HuH-7.5 (cell line): ENCODE results near the gene ALOXE3.
A peak's percentile ranks its signal among the peaks of the same experiment; 100 is the strongest.
"Not testable (repeated sequence)": the region's sequence is repeated elsewhere in the genome, so short reads cannot be mapped to it uniquely, and the experiment has no call there.

Experiments
- DNase-seq: peaks from one replicate; pipeline ENCODE4 v3.0.0; 2011; ENCODE audit warnings: low spot score

The ALOXE3 gene

DNA sequence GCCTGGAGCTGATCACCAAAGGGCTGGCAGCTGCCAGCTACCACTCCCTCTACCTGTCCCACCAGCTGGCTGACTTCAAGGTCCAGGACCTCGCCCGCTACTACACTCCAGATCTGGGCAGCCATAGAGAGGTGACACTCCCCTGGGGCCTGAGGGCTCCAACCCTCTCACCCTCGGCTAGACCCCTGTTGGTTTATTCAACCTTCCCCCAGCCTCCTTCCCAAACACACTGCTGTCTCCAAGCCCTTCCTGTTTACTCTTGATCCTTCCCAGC is 48.8 kb downstream of the ALOXE3 start:
- no peak for DNase-seq

DNA sequence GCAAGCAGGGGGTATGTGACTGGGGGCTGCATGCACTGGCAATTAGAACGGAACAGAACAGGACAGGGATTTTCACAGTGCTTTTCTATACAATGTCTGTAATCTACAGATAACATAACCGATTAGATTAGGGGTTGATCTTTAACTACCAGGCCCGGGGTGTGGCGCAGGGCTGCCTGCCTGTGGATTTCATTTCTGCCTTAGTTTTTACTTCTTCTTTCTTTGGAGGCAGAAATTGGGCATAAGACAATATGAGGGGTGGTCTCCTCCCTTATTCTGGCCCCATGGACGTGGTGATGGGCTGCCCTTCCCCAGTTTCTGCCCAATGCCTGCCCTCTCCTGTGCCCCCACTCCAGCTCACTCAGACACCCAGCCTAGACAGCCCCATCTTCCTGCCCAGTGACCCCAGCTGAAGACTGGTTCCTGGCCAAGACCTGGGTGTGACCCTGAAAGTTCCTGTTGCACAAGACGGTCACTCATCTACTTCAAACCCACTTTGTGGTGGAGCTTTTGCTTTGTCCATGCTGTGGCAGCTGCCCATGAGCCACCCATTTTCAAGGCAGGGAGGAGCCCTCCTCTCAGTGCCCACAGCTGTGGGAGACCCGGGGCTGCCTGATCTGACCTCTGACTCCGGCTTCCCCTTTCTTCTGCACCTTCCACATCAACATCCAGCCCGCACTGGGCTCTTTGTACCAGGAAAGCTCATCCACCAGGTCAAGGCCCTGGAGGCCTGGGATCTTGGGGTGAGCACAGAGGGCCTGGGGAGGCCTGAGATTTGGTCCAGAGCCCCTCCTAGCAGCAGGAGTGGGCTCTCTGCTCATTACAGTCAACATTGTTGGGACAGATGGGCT is 49.4 kb downstream of the ALOXE3 start:
- DNase-seq: no peak

DNA sequence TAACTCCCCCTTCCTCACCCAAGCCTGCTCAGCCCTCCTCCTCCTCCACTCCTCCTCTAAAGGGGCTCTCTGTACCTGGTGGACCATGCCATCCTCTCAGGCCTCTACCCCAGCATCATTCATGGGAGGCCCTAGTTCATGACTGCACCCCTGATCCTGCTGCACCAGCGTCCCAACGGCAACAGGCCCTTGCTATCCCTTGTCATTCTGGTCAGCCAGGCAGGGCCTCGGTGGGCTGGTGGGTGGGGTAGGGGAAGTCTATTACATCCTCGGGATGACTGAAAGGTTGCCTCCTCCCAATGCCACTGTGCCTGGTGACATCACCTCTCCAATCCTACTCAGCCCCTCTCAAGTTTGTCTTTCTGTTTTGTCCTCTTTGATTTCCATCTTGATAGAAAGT is 50.5 kb downstream of the ALOXE3 start:
- DNase-seq: no peak

DNA sequence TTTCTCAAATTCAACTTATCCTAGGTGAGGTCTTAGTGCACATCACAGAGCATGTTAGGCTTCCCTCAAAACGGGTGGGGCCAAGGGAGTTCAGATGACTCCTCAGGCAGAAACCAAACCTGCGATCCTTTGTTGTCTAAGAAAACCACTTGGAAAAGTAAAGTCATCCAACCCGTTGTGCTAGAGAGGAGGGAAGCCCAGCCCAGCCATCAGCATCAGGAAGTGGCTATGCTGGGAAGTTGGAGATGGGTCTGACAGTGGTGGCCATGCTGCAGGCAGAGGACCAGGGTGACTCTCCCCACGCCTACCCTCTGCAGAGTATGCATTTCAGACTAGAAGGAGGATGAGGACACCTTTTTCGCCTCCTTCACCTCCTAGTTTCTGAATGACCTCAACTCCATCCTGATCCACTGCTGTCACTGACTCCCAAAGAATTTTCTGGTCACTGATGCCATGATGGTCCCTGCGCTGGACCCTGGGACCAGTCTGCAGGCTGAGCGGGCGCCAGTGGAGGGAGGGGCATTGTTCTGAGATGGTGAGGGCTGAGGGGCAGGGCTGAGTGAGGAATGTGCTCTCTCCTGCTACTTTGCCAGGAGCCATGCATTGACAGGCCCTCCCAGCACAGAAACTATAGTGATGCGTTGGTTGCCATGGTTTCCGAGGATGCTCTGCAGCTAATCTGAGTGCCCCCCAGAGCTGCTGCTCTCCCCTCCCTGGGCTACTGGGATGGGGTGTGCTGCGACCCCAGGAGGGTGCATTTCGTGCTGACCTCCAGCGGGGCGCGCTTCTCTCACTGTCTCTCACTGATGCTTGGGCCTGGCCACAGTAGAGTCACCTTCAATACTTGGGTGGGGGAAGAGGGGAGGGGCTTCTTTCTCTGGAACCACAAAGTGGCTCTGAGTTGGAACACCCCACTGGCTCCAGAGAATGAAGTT is 51.2 kb downstream of the ALOXE3 start:
- no peak for DNase-seq

DNA sequence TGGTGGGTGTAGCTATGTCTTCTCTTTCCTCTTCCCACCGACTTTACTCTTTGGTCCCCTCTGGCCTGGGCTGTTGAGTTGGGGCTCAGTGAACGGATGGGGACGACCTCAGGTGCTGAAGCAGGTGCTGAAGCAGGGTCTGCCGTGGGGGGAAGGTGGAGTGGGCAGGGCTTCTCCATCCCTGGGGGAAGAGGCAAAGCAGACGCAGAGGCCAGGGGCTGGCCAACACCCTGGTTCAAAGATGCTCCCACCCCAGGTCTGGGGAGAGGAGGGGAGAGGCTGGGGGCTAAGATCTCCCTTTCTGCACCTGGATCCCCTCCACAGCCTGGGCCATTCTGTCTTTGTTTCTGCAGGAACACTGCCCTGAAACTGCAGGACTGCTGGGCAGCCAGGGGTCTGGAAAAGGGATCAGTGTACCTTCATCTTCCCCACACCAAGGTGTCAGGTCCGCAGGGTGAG is 53.7 kb downstream of the ALOXE3 start:
- no peak for DNase-seq

DNA sequence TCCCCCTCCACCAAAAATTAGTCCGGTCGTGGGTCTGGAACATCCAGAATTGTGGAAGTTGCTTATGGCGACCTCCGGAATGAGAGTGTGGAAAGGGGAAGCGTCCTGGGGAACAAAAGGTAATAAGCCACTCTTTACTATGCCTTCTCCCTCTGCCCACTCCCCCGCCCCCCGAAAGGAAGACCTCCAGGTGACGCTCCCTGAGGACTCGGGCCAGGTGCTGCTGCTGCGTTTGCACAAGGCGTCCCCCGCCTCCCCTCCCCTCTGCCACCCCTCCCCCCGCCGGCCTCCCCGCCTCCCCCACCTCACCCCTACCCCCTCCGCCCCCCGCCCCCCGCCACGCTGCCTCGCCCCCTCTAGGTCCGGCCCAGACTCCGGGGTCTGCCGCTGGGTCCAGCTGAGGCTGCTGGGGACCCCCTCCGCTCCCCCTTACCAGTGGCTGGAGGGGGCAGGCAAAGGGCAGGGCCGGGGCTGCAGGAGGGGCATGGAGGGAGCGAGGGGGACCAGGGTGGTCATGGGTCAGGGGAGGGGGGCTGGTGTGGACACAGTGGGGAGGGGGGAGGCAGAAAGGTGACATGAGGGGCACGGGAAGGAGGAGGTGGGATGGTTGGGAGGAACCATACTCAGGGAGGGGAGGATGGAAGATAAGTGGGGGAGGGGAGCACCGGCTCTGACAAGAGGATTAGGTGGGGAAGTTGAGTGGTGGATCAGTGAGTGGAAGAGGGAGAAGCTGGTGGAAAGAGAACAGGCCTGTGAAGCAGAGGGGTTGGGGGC is 54.4 kb downstream of the ALOXE3 start:
- DNase-seq: no peak

DNA sequence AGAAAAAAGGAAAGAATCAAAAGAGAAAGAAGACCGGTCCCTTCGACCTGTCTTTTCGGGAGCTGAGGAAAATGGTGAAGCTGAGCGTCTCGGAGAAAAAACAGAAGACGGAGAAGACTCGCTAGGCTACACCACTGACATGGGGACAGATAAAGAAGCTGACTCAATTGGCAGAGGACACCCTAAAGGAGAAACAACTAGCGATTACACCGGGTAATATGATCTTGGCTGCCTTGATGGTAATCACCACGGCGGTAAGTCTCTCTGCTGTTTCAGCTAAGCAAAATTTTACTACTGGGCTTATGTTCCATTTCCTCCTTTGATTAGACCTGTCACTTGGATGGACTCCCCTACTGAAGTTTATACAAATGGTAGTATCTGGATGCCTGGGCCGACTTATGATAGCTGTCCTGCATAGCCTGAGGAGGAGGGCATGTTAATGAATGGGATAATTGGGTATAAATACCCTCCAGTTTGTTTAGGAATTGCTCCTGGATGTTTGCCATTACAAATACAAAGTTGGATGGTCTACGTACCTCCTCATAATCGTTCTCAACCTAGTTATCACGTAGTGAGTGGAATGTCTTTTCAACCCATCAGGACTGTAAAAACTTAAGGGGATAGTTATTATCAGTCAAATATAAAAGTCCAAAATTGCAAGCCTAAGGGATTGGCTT is 55.4 kb downstream of the ALOXE3 start:
- DNase-seq: no peak

DNA sequence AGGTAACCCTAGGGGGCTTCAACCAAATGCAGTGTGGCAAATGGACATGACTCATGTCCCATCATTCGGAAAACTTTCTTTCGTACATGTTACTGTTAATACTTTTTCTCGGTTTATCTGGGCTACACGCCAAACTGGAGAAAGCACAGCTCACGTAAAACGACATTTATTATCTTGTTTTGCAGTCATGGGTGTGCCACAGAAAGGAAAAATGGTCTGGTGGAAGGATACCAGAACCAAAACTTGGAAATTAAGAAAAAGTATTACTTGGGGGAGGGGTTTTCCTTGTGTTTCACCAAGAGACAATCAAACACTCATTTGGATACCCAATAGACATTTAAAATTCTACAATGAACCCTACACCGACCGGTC is 55.9 kb downstream of the ALOXE3 start:
- DNase-seq: no peak

DNA sequence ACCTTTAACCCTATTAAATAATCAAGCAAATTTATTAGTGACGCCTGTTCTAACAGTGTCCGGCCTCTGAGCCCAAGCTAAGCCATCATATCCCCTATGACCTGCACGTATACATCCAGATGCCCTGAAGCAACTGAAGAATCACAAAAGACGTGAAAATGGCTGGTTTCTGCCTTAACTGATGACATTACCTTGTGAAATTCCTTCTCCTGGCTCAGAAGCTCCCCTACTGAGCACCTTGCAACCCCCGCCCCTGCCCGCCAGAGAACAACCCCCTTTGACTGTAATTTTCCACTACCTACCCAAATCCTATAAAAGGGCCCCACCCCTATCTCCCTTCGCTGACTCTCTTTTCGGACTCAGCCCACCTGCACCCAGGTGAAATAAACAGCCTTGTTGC is 56.5 kb downstream of the ALOXE3 start:
- not testable (repeated sequence) for DNase-seq

DNA sequence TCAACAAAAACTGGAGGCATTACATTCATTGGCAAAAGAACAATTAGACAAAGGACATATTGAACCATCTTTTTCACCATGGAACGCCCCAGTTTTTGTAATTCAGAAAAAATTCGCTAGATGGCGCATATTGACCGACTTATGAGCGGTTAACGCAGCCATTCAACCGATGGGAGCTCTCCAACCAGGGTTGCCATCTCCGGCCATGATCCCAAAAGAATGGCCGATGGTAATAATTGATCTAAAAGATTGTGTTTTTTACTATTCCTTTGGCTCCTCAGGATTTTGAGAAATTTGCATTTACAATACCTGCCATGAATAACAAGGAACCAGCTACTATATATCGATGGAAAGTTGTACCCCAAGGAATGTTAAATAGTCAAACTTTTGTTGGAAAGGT is 58.0 kb downstream of the ALOXE3 start:
- peak; percentile 69 for DNase-seq

DNA sequence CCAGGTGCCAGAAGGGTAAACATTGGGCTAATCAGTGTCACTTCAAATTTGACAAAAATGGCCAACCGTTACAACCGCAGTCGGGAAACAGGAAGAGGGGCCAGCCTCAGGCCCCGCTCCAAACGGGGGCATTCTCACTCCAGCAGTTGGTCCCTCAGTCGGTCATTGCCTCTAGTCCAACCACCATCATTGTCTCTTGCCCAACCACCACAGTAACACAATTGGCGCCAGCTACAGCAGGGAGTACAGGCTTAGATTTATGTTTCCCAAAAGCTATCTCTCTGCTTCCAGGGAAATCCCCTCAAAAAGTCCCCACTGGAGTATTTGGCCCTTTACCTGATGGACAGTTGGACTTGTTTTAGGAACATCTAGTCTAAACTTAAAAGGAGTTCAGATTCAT is 59.2 kb downstream of the ALOXE3 start:
- DNase-seq: no peak

DNA sequence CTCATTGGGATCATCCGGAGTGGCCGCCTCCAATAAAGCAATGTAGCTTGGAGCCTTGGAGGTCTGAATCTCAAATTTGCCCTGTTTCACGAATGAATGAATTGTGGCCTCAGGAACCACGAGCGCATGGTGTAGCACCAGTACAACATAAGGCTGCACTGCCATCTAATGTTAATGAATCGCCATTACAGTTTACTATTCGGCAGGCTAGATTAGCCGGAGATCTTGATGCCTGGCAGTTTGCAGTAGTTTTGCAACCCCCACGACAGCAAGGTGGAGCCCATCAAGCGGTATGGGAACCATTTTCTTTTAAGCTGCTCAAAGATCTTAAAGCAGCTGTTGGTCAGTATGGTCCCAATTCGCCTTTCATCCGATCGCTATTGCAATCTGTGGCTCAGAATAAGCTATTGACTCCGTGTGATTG is 60.6 kb downstream of the ALOXE3 start:
- peak; percentile 69 for DNase-seq

DNA sequence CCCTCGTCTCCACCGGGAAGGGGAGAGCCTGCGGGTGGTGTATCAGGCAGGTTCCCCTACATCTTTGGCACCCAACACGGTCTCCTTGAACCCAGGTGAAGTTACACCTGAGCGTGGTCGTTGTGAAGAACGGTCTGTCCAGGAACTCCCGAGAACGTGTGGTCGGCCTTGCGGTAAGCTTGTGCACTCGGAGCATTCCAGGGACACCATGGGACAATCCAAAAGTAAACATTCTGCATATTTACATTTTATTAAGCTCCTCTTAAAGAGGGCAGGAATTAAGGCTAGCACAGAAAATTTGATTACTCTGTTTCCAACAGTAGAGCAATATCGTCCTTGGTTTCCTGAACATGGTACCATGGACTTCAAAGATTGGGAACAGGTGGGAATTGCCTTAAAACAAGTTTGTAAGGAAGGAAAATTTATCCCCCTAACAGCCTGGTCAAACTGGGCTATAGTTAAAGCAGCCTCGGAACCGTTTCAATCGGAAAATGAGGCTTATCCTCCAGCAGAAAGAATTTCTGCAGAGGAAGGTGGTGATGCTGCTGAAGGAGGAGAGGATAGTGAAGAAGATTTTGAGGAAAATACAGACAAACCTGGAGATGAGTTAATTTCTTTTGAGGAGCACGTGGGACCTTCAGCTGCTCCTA is 61.2 kb downstream of the ALOXE3 start:
- no peak for DNase-seq

DNA sequence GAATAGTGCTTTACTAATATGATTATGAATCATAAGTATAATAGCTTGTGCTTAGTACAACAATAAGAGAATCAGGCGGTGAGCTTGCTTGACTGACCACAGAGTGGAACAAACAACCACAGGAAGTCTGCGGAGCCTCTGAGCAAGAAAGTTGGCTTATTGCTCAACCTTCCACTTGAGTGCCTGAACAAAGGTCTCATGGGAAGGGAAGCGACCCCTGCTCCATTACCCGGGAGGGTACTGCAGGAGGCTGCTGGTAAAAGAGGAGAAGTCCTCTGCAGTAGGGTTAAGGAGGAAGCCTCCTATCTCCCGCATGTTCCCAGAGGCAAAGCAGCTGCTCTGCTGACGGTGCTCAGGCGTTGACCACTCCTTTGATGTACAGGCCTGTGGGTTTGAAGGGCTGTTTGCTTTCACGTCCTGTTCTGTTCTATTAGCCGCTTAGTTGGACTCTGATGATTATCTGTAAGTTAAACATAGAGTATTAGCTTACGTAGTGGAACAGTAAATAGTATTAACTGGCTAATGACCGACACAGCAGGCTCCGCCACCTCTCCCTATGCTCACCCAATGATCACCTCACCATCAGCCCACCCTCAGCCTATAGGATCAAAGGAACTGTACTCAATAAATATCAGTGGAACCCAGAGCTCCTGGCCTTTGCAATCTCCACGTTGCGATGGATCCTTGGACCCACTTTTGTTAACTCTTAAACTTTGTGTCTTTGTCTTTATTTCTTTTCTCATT is 61.9 kb downstream of the ALOXE3 start:
- DNase-seq: peak; percentile 67

DNA sequence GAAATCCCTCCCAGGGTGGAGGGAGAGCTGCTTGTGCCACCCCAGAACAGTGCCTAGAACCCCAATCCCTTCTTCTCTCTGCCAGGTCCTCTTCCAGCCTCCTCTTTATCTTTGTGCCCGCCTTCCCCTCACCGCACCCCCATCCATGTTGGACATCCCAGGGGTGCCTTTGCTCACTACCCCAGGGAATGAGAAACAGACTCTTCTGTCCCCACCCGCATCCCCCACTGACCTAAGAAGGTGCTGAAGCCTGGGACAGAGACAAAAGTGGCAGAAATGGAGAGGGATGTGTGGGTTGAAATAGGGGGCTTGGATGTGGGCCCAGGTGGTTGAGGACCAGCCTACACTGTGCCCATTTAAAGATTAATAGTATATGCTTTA is 62.5 kb downstream of the ALOXE3 start:
- DNase-seq: no peak

DNA sequence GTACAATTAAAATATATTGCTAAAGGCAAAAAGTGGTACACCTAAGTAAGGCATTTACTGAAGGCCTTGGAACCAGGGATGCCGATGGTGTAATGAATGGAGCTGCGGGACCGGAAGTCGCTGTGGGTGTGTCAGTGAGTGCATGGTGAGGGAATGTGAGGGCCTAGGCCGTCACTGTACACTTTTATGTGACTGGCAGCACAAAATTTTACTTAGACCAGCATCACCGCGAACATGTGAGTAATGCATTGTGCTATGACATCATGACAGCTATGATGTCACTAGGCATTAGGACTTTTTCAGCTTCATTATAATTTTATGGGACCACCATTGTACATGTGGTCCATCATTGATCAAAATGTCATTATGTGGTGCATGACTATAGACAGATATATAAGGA is 64.7 kb downstream of the ALOXE3 start:
- DNase-seq: no peak

DNA sequence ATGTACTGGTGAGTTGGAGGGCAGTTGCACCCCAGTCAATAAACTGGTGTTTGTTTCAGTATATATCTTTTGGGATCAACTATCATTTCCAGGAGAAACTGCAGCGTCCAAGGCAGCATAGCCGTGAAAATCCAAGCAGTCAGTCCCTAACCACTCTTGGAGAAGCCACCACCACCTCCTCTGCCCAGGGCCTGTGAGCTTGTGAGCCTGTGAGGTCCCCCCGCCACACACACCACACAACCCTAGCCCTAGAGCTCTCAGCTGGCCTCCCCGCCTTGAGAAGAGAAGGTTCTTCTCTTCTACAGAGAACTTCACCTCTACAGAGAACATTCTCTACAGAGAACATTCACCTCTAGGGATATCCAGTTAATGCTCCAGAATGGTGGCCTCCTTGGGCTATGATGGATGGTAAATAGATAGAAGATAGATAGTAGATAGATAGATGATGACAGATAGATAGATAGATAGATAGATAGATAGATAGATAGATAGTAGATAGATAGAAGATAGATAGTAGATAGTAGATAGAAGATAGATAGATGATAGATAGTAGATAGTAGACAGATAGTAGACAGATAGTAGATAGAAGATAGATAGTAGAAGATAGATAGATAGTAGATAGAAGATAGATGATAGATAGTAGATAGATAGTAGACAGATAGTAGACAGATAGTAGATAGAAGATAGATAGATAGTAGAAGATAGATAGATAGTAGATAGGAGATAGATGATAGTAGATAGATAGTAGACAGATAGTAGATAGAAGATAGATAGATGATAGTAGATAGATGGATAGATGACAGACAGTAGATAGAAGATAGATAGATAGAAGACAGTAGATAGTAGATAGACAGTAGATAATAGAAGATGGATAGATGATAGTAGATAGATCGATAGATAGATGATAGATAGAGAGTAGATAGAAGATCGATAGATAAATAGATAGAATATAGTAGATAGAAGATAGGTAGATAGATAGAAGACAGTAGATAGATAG is 65.8 kb downstream of the ALOXE3 start:
- DNase-seq: no peak

DNA sequence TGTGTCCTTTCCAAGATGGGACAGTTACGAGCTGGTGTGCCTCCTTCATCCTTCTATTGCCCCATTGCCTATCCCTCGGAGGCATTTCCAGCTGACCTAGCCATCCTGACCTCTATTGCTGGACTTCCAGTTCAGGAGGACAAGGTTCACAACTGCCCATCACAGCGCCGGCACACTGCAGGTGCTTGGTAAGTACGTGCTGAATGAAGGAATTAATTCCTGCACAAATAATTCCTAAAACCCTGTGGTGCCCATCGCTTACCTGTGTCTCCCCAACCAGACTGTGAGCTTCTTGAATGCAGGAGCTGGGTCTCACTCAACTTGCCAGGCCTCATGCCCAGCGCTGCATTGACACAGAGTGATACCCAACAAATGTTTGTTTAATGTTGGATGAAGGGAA is 66.5 kb downstream of the ALOXE3 start:
- no peak for DNase-seq

DNA sequence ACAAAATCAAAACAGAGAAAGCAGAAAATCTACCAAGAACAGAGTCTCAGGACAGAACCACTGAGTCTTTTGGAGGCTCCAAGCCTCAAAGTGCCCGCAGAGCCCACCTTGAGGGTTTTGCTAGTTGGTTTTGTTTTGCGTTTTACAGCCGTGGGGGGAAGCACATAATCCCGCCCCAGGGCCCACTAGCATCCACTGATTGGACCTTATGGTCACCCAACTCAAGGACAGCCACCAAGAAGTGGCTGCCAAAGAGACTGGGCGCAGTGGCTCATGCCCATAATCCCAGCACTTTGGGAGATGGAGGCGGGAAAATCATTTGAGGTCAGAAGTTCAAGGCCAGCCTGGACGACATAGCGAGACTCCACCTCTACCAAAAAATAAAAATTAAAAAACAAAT is 69.6 kb downstream of the ALOXE3 start:
- DNase-seq: no peak

DNA sequence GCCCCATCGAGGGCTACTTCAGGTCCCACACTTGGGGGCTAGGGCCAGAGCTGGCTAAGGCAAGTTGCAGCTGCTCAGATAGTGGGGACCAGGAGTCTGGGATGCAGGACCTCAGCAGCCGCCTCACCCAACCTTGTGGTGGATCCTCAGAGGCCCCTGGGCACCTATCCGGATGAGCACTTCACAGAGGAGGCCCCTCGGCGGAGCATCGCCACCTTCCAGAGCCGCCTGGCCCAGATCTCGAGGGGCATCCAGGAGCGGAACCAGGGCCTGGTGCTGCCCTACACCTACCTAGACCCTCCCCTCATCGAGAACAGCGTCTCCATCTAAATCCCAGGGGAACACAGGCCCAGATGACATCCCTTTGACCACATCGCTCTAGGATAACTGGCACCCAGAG is 70.1 kb downstream of the ALOXE3 start:
- DNase-seq: no peak
